SK-MEL-5 (cell line): ENCODE data around the gene RLN2. TPM values are rescaled to one million over a fixed set of nuclear protein-coding genes. Genes with fewer than 3 reads are reported as not detected.
"Not testable (repeated sequence)": the region's sequence is repeated elsewhere in the genome, so short reads cannot be mapped to it uniquely, and the experiment has no call there.

Experiments used
- DNase-seq: peaks from one replicate; pipeline ENCODE4 v3.0.0-alpha.2; 2016; ENCODE audit warnings: low read depth, low spot score
- in situ Hi-C: cut with HindIII; loops from 2 replicates; pipeline ENCODE4 v1.10.0; 2016; ENCODE audit warnings: low sequenced_read_pairs, high pct_unique_total_duplicates, low pct_unique_long_range_greater_than_20kb
- polyA plus RNA-seq, 2 experiments: library from polyadenylated mRNA; depleted of rRNA; stranded (reverse); fragments of >200 nt; gene quantifications; 2 replicates each; pipeline ENCODE4 v1.2.3, GENCODE V29; 2015
- total RNA-seq: library from RNA; depleted of rRNA; stranded (reverse); fragments of >200 nt; shearing (Covaris generic); gene quantifications from 2 replicates; pipeline ENCODE4 v1.2.3, GENCODE V29; 2014; rRNA removed

RLN2 gene
- not detected in 2 replicates for total RNA-seq
- polyA plus RNA-seq (2015; cell fraction: cytosol; rRNA removed) = not detected in 2 replicates
- polyA plus RNA-seq (2015; cell fraction: nucleus; rRNA removed) = not detected in 2 replicates

- DNase-seq, in situ Hi-C loops: not testable (repeated sequence)
Measured at GRCh38 chr9:5303840-5304795, at the start of gene RLN2. Gene RLN2 (minus strand): TSS chr9:5304716. CDS start chr9:5304580, 136 bp downstream.

- DNase-seq = no peak
- in situ Hi-C loops = no loop called here
Measured at GRCh38 chr9:5354184-5354583, 49.7 kb upstream of the RLN2 start.

GRCh38 chr9:5352637-5353248 lies 48.2 kb upstream of the RLN2 start:
- in situ Hi-C loops = no loop called here

GRCh38 chr9:5338992-5339981 lies 34.8 kb upstream of the RLN2 start, which contains the start of gene RLN1:
Gene RLN1 (minus strand): TSS chr9:5339876. CDS start chr9:5339746, 130 bp downstream.
- DNase-seq, in situ Hi-C loops: not testable (repeated sequence)

More at GRCh38 chr9:5352637-5353248, 48.2 kb upstream of the RLN2 start:
- no peak for DNase-seq

GRCh38 chr9:5336688-5337087 lies 32.2 kb upstream of the RLN2 start:
- in situ Hi-C loops = no loop called here
- no peak for DNase-seq

GRCh38 chr9:5331276-5331675 lies 26.8 kb upstream of the RLN2 start:
- in situ Hi-C loops = not testable (repeated sequence)

GRCh38 chr9:5326893-5327548 lies 22.5 kb upstream of the RLN2 start:
- in situ Hi-C loops = no loop called here

More at GRCh38 chr9:5331276-5331675, 26.8 kb upstream of the RLN2 start:
- not testable (repeated sequence) for DNase-seq

GRCh38 chr9:5326187-5326586 lies 21.7 kb upstream of the RLN2 start:
- no peak for DNase-seq
- in situ Hi-C loops = no loop called here

More at GRCh38 chr9:5326893-5327548, 22.5 kb upstream of the RLN2 start:
- no peak for DNase-seq

GRCh38 chr9:5321601-5322000 lies 17.1 kb upstream of the RLN2 start:
- in situ Hi-C loops, DNase-seq: not testable (repeated sequence)

- DNase-seq = peak; percentile 27
- in situ Hi-C loops = no loop called here
Measured at GRCh38 chr9:5321058-5321457, 16.5 kb upstream of the RLN2 start.

- in situ Hi-C loops, DNase-seq: not testable (repeated sequence)
Measured at GRCh38 chr9:5316406-5316805, 11.9 kb upstream of the RLN2 start.

- no peak for DNase-seq
- in situ Hi-C loops = no loop called here
Measured at GRCh38 chr9:5315187-5315923, 10.8 kb upstream of the RLN2 start.

GRCh38 chr9:5310851-5311250 lies 6.3 kb upstream of the RLN2 start:
- DNase-seq = no peak
- in situ Hi-C loops = no loop called here

GRCh38 chr9:5305741-5306140 lies 1.2 kb upstream of the RLN2 start:
- in situ Hi-C loops = no loop called here
- no peak for DNase-seq

- in situ Hi-C loops = no loop called here
- no peak for DNase-seq
Measured at GRCh38 chr9:5301544-5301943, 3.0 kb downstream of the RLN2 start.

GRCh38 chr9:5292141-5292540 lies 12.4 kb downstream of the RLN2 start:
- in situ Hi-C loops = no loop called here
- no peak for DNase-seq
